HPDE6-E6E7 (cell line): Measurements from ENCODE around the gene ADAP1.
"Not testable (repeated sequence)": the region's sequence is repeated elsewhere in the genome, so short reads cannot be mapped to it uniquely, and the experiment has no call there.

Source experiments
- DNase-seq: peaks from one replicate; pipeline ENCODE4 v3.0.0; 2011; ENCODE audit warnings: missing footprints; ENCODE audit errors: extremely low spot score

Gene ADAP1

DNA sequence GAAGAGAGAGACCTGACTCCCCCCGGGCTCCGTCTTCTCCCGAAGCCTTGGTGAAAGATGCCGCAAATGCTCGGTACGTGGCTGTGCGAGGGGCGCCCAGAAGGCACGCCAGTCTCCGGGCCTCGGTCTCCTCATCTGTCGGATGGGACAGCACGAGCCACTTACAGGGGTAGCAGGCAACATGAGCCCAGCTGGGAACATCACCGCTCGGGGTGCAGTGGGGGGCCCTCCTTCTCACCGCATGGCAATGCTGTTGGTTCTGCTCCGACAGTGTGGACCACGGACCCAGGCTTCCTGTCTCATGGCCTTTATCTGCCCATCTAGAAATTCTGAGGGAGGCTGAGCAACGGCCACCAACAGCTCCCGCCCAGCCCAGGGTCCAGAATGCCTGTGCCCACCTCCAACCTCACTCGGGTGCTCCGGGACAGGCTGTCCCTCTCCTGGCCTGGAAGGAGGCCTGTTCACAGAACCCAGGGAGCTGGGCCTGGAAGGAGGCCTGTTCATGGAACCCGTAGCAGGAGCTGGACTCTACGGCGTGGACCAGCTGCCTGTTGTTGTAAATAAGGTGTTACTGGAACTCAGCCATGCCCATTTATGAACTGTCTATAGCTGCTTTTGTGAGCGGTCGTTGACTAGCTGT, 15.8 kb downstream of the ADAP1 start:
- no peak for DNase-seq

DNA sequence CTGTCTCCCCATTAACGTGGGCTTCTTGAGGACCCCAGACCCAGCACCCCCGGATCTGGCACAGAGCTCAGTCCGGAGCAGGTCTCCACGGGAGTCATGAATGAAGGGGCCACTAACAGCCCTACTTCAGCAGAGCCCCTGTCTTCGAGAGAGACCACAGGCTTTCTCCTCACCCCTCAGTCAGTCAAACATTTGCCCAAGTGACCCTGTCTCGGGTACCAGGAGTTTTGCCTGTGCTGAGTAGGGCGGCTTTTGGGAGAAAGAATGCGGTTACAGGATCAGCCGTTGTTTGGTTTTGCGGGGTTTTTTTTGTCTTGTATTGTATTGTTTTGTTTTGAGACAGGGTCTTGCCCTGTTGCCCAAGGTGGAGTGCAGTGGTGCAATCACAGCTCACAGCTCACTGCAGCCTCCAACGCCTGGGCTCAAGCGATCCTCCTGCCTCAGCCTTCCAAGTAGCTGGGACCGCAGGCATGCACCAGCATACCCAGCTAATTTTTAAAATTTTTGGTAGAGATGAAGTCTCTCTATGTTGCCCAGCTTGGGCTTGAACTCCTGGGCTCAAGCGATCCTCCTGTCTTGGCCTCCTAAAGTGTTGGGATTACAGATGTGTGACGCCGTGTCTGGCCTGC, 16.5 kb downstream of the ADAP1 start:
- no peak for DNase-seq

DNA sequence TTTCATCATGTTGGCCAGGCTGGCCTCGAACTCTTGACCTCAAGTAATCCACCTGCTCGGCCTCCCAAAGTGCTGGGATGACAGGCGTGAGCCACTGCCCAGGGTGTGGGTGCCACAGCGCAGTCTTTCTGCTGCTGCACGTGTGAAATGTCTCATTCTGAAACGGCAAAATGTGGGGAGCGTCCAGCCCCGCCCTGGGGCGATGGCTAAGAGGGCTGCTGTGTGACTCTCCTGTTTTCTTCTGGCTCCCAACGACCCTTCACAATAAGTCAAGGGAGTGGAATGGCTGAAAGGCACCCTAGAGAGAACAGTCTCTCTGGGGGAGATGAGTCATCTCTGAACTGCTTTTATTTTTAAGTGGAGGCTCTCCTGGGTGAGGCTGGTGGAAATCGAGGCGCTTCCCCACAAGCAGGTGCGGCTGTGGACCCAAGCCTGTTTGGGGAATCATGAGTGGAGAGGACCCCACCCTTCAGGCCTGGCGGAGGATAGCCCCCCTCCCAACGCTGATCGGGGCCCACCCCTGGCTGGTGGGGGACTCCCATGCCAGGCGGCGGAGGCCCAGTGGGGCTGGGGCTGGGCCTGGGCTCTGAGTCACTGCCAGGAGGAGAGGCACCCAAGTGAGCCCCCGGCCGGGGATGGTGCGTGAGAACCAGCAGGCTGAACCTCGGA, 18.0 kb downstream of the ADAP1 start:
- peak; percentile 91 for DNase-seq

DNA sequence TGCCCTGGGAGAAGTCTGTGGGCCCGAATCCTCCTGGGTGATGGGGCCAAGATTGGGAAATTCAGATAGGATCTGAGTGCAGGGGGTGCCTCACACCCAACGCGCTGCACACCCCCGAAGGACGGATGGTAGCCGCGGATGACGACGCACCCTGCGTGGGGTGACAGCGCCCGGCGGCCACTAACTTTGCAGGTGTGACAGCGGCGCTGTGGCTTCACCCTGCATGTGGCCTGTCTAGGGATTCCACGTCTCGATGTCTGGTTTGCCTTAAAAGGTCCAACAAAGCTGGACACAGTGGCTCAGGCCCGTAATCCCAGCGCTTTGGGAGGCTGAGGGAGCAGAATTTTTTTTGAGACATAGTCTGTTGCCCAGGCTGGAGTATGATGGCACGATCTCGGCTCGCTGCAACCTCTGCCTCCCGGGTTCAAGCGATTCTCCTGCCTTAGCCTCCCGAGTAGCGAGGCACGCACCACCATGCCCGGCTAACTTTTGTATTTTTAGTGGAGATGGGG, 18.6 kb downstream of the ADAP1 start:
- DNase-seq: no peak

DNA sequence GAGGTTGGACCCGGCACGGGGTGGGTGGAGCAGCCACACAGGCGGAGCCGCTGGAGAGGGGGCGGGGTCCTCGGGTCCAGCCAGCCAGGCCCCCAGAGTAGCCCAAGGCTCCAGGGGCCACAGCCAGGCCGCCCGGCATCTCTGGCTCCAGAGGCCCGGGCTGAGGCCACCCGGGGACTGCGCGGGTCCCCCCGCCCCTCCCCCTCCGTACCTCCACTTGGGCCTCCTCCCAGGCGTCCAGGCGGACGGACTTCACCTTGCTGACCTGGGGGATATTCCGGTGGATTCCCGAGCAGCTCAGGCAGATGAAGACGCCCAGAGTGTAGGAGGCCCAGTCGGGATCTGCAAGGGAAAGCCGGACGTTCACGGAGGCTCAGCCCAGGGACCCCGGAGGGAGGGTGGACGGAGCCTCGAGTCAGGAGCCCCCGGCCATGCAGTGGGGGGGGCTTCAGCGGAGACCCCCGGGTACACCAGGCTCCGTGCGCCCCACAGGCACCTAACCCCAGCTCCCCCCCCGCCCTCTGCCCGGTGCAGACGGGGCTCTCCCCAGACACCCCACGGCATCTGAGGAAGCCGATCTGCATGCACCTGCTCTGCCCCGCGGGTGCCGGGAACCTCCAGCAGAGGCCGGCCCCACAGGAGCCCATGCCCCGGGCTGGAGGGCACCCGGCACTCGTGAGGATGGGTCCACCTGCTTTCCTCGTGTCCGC, 19.2 kb downstream of the ADAP1 start:
- no peak for DNase-seq

DNA sequence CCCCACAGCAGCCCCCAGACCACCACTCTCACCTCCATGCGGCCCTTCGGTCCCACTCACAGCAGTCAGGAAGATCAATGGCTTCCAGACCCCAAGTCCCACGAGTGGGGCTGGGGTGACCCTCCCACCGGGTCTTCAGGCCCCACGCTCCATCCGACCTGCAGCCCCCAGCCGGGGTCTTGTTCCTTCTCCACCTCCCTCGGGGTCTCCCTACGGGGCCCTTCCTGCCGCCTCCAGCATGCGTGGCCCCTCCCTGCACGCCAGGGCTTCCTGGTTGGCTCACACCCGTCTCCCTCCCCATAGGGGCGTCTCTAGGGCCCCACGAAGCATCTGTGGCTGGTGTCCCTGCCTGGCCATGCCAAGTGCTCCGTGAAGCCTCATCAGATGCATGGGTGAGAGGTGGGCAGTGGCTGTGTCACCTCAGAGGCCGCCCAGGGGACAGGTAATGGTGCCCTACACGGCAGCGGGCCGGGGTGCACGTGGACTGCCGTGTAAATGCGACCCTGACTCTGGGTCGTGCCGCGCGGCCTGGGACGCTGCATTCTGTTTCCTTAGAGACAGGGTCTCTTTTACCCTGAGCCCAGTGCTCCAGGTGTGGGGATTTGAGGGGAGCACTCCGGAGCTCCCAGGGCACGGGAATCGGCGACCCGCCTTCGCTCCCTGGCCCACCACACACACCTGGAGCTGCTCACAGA, 19.9 kb downstream of the ADAP1 start:
- no peak for DNase-seq

DNA sequence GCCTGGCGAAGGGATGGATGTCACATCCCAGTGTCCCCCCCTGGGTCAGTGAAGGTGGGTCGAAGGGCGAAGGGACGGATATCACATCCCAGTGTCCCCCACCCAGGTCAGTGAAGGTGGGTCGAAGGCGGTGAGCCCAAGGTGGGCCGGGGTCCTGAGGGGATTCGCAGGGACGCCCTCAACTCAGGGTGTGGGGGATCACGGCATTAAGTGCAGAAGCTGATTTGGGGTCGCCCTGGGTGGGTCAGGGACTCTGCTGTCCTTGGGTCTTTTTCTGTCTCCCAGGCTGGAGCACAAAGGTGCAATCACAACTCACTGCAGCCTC, 21.9 kb downstream of the ADAP1 start:
- no peak for DNase-seq

DNA sequence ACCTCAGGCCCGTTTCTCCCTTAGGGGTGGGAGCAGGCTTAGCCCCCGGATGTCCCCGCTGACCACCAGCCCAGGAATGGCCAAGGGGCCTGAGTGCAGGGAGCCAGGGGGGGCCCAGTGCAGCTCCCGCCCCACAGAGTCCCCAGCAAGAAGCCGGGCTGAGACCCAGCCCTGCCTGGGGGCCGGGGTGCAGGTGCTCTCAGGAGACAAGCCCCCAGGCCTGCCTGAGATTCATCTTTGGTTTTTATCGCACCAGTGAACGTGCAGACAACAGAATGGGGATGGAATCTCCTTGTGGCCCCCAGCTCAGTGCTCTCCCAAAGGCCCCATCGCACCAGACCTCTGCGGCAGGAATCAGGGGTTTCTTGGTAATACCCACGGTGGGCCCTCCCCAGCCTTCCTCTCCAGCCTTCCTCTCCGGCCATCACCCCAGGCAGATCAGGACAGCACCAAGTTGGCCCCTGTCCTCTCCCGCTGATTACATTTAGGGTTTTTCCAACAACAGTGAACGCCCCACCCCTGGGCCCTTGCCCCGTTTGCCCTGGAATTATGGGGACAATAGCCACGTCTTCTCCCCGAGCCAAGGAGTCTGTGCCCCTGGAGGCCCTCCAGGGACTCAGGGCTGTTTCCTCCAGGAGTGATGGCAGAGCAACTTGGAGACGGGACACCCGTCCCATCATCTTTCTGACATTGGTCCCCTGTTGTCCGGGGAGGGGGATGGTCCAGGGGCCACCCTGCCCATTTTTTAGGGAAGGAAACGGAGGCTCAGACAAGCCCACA, 22.4 kb downstream of the ADAP1 start:
- DNase-seq: no peak

DNA sequence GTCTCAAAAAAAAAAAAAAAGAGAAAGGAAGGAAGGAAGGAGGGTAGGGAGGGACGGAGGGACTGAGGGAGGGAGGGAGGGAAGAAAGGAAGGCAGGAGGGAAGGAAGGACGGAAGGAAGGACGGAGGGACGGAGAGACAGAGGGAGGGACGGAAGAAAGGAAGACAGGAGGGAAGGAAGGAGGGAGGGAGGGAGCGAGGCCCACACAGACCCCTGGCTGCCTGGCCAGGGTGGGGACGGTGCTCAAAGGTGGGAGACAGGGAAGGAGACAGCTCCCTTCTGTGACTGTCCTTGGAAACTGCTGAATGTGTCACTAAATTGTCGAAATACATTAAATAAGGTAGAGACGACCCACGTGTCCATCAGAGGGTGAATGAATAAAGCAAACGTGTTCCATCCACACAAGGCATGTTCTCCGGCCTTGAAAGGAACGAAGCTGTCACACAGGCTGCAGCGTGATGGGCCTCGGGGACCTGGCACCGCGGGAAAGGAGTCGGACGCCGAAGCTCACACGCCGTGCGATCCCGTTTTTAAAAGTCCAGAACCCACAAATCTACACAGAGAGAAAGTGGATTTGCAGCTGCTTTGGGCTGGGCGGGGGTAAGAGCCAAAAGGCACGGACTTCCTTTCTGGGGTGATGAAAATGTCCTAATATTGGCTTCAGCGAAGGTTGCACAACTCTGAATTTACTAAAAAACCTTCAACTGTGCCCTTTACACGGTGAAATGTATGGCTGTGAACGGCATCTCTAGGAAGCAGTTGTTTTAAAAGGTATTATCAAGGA, 23.3 kb downstream of the ADAP1 start:
- DNase-seq: no peak

DNA sequence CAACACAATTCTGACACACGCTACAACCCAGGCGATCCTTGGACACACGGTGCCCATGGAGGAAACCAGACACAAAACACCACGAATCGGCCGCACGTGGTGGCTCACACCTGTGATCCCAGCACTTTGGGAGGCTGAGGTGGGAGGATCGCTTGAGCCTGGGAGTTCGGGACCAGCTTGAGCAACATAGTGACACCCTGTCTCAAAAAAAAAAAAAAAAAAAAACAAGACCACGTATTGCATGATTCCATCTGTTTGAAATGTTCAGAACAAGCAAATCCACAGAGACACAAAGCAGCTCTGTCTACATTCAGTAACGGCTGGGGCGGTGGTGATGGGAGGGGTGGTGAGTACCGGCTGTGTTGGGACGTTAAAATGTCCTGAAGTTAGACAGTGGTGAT, 25.2 kb downstream of the ADAP1 start:
- no peak for DNase-seq

DNA sequence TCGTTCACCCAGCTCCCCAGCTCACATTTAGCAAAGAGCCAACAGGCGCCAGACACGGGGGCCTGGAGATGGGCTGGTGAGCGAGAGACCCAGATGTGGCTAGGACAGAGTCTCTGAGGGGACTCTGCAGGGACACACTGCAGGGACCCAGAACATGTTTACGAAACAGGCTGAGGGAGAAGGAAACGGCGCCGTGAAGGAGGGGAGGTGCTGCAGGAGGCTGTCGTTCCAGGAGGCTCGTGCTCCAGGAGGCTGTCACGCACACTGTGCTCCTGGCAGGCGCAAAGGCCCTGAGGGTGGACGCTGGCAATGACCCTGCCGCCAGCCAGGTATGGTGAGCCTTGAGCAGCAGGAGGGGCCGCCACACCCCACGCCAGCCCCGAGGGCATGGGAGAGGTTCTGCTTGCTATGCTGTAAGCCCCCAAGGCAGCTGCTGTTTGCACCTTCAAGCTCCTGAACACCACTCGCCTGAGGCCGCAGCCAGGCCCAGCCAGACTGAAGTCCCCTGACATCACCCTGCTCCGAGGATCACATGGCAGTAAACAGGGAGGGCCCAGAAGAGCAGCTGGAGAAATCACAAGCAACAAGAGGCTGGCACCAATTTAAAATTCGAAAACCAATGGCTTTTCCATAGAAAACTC, 27.3 kb downstream of the ADAP1 start:
- no peak for DNase-seq

DNA sequence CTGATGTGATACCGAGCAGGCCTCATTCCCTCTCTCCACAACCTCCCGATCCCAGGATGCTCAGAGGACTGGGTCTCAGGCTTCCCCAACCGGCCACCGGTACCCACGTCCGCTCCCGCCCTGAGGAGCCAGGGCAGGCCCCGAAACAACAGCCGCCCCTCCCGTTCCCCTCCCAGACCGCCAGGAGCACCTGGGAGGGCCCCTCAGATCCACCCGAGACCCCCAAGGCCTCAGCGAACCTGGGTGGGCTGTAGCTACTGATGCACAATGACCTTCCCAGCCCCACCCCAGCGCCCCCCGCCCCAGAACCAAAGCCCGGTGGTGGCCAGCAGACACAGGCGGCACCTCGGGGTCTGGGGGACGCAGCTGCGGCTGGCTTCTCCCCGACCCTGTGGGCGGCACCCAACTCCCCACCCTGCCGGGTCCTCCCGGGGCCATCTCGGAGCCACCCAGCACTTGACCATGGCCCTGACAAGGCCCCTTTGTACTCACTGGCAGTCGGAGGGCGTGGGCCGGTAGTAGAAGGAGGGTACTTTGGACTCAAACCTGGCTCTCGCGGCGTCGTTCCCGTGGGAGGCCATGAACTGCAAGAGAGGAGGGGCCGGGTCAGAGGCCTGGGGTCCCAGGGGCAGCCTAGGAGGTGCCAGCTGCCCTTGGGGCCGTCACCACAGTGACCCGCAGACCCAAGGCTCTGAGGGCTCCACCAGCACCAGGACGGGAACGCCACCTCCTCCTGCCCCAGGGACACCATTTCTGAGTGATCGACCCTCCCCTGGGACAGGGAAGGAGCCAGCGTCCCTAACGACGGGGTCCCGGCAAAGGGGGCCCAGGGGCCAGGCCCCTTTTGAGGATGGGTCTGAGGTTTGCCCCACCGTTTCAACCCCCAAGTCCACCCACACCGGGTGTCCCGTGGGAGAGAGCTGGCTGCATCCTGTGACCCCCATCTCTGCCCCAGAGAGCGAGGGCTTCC, 28.1 kb downstream of the ADAP1 start:
- DNase-seq: no peak

DNA sequence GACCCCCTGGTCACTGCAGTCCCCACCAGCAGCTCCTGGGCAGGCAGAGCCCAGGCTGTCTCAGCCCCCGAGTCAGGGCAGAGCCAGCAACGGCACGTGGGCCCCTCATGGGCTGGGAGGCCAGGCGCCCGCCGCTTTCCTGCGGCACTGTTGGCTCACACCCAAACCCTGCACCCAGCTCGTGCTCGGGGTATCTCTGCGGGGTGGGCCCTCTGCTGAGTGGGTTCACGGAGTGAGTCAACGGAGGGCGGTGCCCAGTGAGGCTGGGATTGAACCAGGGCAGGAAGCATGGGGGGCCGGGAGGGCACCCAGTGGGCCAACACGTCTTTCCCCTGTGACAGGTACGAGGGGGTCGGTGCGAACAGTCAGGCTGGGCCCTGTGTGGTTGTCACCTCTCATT, 28.9 kb downstream of the ADAP1 start:
- no peak for DNase-seq

DNA sequence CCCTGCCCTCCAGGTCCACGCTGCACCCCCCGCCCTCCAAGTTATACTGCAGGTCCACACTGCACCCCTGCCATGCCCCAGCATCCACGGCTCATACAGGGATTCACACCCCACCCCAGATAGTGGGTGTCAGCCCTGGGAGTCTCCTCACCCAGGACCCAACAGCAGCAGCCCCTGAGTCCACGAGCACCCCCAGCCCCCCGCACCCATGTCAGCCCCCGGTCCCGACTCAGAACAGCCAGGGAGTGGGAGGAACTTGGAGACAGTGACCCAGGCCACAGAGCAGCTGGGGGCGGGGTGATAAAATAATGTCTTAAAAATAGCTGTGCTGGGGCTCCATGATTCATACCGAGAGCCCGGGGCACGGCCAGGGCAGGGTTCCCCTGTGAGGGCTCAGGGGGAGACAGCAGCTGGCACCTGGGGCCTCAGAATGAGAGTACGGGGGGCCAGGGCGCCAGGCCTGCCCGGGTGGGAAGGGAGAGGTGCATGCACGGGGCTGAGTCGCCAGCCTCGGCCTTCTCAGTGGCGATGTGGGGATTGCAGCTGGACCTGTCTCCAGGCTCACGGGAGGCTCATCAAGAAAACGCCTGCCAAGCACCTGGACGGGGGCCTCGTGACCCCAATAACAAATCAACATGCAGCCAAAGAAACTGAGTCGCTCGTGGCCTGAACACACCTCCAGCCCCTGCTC, 29.8 kb downstream of the ADAP1 start:
- DNase-seq: no peak

DNA sequence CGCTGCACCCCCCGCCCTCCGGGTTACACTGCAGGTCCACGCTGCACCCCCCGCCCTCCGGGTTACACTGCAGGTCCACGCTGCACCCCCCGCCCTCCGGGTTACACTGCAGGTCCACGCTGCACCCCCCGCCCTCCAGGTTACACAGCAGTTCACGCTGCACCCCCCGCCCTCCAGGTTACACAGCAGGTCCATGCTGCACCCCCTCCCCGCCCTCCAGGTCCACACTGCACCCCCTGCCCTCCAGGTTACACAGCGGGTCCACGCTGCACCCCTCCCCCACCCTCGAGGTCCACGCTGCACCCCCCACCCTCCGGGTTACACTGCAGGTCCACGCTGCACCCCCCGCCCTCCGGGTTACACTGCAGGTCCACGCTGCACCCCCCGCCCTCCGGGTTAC, 30.4 kb downstream of the ADAP1 start:
- DNase-seq: not testable (repeated sequence)

DNA sequence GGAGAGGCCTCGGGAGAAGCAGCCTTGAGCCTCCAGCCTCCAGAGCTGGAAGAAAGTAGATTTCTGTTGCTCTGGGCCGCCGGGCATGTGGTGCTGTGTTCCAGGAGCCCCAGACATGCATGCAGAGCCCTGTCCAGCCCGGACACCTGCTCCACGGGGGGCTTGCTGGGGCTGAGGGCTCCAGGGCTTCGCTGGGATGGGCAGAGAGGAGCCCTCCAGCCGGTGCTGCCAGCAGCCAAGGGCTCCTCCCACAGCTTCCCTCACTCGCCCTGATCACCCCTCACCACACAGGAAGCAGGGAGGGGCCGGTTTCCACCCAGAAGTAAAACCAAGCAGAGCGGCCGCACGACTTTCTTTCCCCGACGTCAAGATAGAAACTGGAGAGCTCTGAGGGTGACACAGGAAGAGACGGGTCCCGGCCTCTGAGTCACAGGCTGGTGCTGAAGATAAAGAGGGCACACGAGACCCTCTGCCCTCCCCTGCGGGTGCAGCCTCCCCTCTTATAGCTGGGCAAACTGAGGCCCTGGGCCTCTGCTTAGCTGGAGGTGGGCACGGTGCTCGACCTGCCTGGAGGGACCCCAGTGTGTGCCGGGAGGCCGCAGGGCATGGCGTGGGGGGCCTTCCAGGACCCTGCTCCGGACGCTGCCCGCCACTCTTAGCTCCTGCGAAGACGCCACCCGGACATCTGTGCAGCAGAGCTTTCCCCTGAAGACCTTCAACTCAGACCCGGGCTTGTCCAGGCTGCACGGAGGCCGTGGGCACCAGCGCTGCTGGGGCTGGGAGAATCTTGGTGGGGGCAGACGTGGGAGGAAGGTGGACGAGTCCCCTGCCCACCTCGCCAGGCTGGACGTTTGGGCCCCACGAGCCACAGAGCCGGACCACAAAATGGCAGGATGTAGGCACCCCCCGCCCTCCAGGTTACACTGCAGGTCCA, 31.1 kb downstream of the ADAP1 start:
- no peak for DNase-seq
